ENCODE results near the gene BACH1. TPM values are rescaled to one million over a fixed set of nuclear protein-coding genes. Genes with fewer than 3 reads are reported as not detected.

BACH1 gene
- total RNA-seq, 1 donor from 2014 or later, result 152 TPM

DNA sequence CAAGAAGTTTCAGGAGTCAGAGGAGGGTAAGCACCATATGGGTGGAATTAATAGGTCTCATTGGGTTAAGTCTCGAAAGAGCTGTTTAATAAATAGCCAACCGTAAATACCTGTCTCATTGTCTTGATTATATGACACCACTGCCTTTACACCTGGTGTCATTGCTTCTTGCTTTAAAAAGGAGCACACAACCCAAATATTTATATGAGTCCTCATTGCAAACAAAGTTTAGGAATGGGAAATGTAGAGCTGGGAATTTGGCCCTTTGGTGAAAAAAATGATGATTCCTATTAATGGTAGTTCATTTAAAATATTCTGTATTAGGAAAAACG lies 2.1 kb downstream of the BACH1 start:
- H3K27ac Mint-ChIP-seq, result peak overlapping the region; percentile 99
- intact Hi-C loops (cut with micrococcal nuclease), result loop anchor here (1.0 to 2.0 kb wide), 15 partner anchors 8 to 415 kb away; partner anchors contain the start of genes CCT8, LTN1 and USP16
- H3K36me3 Mint-ChIP-seq (ENCODE audit: low read depth), result peaks cover 29% of the 10 kb centered on the region
- peaks cover 73% of the 10 kb centered on the region for H3K4me1 Mint-ChIP-seq
- POLR2A ChIA-PET, result interaction anchor here (0.7 to 6.2 kb wide), 37 partner anchors 11 to 339 kb away, joined by 3 to 137 read pairs (median 5); partner anchors contain the start of genes CCT8, RWDD2B and USP16
- ATAC-seq (ENCODE audit: low read depth), result no peak
- no peak for DNase-seq
- H3K9me3 Mint-ChIP-seq, result no peaks in the 10 kb centered on the region
- TF ChIP-seq CTCF (IDR thresholded peaks at IDR 0.05), result no peak
- CTCF ChIA-PET, result interaction anchor here (0.9 to 4.4 kb wide), 10 partner anchors 18 to 212 kb away, joined by 3 to 27 read pairs (median 4); no protein-coding TSS in a partner anchor
- no peaks in the 10 kb centered on the region for H3K27me3 Mint-ChIP-seq
- peak overlapping the region; percentile 97 for H3K4me3 Mint-ChIP-seq

DNA sequence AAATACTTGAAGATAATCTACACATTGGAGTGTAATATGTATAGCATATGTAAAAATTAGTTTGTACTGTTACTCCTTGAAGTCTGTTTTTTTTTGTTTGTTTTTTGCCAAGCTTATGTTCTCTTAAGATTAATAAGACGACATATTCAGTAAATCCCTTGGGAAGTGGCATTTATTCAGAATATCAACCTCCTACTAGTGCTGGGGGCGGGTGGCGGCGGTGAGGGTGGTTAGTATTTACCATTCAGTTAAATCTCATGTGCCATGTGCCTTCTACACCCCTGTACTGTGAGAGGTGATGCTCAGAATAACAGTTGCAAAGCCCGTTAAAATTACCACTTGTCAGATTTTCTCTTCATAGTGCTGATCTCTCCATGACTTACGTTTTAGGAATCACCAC lies 3.0 kb downstream of the BACH1 start:
- H3K36me3 Mint-ChIP-seq (ENCODE audit: low read depth), result peaks cover 37% of the 10 kb centered on the region
- no peak for TF ChIP-seq CTCF (IDR thresholded peaks at IDR 0.05)
- ChIA-PET POLR2A (interaction anchor here (0.6 to 6.2 kb wide), 12 partner anchors 11 to 227 kb away, joined by 3 to 137 read pairs (median 14); partner anchors contain the start of gene CCT8), CTCF (no interaction called here)
- DNase-seq, result no peak
- H3K27ac Mint-ChIP-seq, result peak overlapping the region; percentile 99
- H3K27me3 Mint-ChIP-seq, result no peaks in the 10 kb centered on the region
- no peak for ATAC-seq (ENCODE audit: low read depth)
- intact Hi-C loops (cut with micrococcal nuclease), result loop anchor here (2.0 kb wide), 1 partner anchor 309 kb away; the partner anchor contains the start of gene LTN1
- H3K4me1 Mint-ChIP-seq, result peaks cover 76% of the 10 kb centered on the region
- H3K9me3 Mint-ChIP-seq, result peaks cover 2% of the 10 kb centered on the region
- peak overlapping the region; percentile 53 for H3K4me3 Mint-ChIP-seq

DNA sequence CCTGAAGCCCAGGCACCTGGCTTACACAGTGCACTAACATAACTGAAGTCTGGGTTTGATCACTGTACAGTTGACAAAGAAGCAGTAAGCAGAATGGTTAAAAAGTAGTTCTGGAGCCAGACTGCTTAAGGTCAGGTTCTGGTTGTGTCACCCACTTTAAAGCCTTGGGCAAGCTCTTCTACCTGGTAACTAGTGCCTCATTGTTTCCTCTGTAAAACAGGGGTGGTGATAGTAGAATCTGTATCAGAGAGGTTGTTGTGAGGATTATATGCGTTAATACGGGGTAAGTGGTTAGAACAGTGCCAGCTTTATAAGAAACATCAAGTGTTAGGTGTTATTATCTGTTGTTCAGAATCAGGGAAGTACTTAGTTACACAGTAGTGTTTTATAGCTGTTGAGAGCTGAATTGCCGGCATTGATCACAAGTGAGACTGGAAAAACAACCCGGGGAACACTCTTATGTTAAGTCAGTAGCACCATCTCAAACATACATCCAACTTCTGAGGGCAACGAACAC lies 3.7 kb downstream of the BACH1 start:
- peak overlapping the region; percentile 99 for H3K27ac Mint-ChIP-seq
- H3K36me3 Mint-ChIP-seq (ENCODE audit: low read depth), result peaks cover 42% of the 10 kb centered on the region
- no peaks in the 10 kb centered on the region for H3K27me3 Mint-ChIP-seq
- ATAC-seq (ENCODE audit: low read depth) (no peak), DNase-seq (no peak)
- CTCF ChIA-PET, result interaction anchor here (0.7 to 1.5 kb wide), 4 partner anchors 25 to 107 kb away, joined by 3 to 4 read pairs (median 4); no protein-coding TSS in a partner anchor
- H3K9me3 Mint-ChIP-seq, result peaks cover 2% of the 10 kb centered on the region
- no peak for TF ChIP-seq CTCF (IDR thresholded peaks at IDR 0.05)
- peak overlapping the region; percentile 53 for H3K4me3 Mint-ChIP-seq
- POLR2A ChIA-PET, result interaction anchor here (0.6 to 6.2 kb wide), 5 partner anchors 10 to 228 kb away, joined by 4 to 91 read pairs (median 7); partner anchors contain the start of gene CCT8
- H3K4me1 Mint-ChIP-seq, result peaks cover 77% of the 10 kb centered on the region
- intact Hi-C loops (cut with micrococcal nuclease), result no loop called here

- TF ChIP-seq CTCF (IDR thresholded peaks at IDR 0.05), result no peak
- Mint-ChIP-seq H3K4me3 (peak overlapping the region; percentile 46), H3K4me1 (peaks cover 77% of the 10 kb centered on the region), H3K27ac (peak overlapping the region; percentile 99), H3K9me3 (peaks cover 2% of the 10 kb centered on the region), H3K36me3 (ENCODE audit: low read depth) (peaks cover 46% of the 10 kb centered on the region), H3K27me3 (no peaks in the 10 kb centered on the region)
- ChIA-PET POLR2A (interaction anchor here (0.7 to 6.2 kb wide), 6 partner anchors 9 to 229 kb away, joined by 4 to 91 read pairs (median 4); partner anchors contain the start of gene CCT8), CTCF (interaction anchor here (0.6 to 1.5 kb wide), 4 partner anchors 45 to 204 kb away, joined by 3 to 4 read pairs (median 4); no protein-coding TSS in a partner anchor)
- no peak for DNase-seq
- ATAC-seq (ENCODE audit: low read depth), result no peak
- intact Hi-C loops (cut with micrococcal nuclease), result no loop called here
These were observed 4.6 kb downstream of the BACH1 start for GRCh38 chr21:29303288-29303687.

DNA sequence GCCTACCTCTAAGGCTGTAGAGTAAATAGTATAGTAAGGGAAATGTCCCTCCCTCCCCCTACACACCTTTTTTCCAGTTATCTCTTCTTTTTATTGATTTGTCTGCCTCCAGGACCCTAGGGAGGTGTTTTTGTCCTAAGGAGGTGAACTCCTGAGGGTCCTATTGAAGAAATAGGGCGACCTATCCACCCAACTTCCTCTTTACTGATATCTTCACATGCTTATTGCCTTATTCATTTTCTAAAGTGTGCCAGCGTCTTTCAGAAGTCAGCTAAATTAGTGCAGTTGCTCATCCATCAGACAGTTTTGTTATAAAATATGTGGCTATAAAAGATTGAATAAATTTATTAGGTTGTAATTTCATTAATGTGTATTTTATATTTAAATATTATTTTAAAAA lies 5.9 kb downstream of the BACH1 start:
- Mint-ChIP-seq H3K36me3 (ENCODE audit: low read depth) (peaks cover 49% of the 10 kb centered on the region), H3K4me1 (peaks cover 90% of the 10 kb centered on the region), H3K27me3 (no peaks in the 10 kb centered on the region), H3K9me3 (peaks cover 2% of the 10 kb centered on the region), H3K4me3 (peak overlapping the region; percentile 36), H3K27ac (peak overlapping the region; percentile 74)
- ChIA-PET POLR2A (interaction anchor here (0.7 to 1.4 kb wide), 4 partner anchors 9 to 71 kb away, joined by 3 to 9 read pairs (median 6); no protein-coding TSS in a partner anchor), CTCF (interaction anchor here (1.5 kb wide), 1 partner anchor 110 kb away, joined by 3 read pairs; no protein-coding TSS in a partner anchor)
- intact Hi-C loops (cut with micrococcal nuclease), result no loop called here
- DNase-seq (no peak), ATAC-seq (ENCODE audit: low read depth) (no peak)
- TF ChIP-seq CTCF (IDR thresholded peaks at IDR 0.05), result no peak

Data from activated B cell treated with CpG ODN at 0.5 μM for 24 hours (primary cell).